Keratinocyte (primary cell): ENCODE data around the gene UTP15.
A peak's percentile ranks its signal among the peaks of the same experiment; 100 is the strongest.

ENCODE experiments used
- CTCF ChIP-seq, 3 experiments: IDR thresholded peaks in 1 of 3; conservative IDR thresholded peaks in 1 of 3; optimal IDR thresholded peaks in 1 of 3; 2 replicates in 2 of 3; 3 replicates in 1 of 3; pipeline versions ENCODE3 to v1.5.1; 2011; ENCODE audit warnings: low read length in 3 of 3, mild to moderate bottlenecking in 3 of 3, moderate library complexity in 2 of 3, control low read depth in 1 of 3, inconsistent platforms in 1 of 3; ENCODE audit not compliant: insufficient read depth in 2 of 3; ENCODE audit errors: extremely low read depth in 1 of 3
- EZH2 ChIP-seq: IDR thresholded peaks from one replicate; pipeline ENCODE4 v1.6.1; 2012; ENCODE audit warnings: inconsistent platforms, mild to moderate bottlenecking, low read length, moderate library complexity

DNA sequence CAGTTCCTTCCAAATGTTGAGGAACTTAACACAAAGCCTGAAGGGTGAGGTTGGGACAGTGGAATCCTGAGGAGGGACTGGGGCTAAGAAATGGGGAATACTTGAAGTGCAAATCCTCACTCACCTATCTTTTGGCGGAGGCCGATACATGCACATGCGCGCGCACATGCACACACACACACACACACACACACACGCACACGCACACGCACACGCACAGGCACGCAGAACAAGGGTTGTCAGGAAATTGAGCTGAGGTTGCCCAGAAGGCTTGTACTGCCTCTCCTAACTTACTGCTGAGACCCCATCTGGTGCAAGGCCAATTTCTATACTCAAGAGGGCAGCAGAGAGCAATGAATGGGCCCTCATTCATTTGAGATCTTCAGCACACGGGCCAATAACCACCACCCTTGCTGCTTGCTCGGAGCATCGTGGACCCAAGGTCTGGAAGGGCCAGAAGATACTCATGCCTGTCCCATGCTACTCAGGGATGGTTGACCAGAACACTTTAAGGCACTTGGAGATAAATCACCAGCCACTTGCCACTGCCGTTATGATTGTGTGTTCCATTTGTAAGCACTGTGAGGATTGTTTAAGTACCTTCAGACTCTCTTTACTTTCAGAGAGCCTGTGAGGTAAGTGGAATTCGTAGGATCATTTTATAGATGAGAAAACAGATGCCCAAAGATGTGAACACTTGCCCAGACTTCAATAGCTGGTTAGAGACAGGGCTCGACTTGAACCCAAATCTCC is 45.8 kb upstream of the UTP15 start:
- TF ChIP-seq CTCF (optimal IDR thresholded peaks at IDR 0.05 in 1 of 3, IDR thresholded peaks at IDR 0.05 in 1 of 3, conservative IDR thresholded peaks at IDR 0.05 in 1 of 3; ENCODE audit: extremely low read depth in 1 of 3, insufficient read depth in 2 of 3, low read length in 3 of 3) (peak; percentile 85 to 92 (median 91)), EZH2 (no peak)
